GM12891 (cell line): Measurements from ENCODE around the gene TAF8.

Experiments
- DNase-seq: peaks from one replicate; pipeline ENCODE4 v3.0.0; 2011; ENCODE audit warnings: low spot score; ENCODE audit not compliant: insufficient read length
- FAIRE-seq: peaks from 2 replicates; lab custom pipeline; 2011; peaks lifted over from hg19 to GRCh38; lab: Jason Lieb, UNC
- PAX5 ChIP-seq: IDR thresholded peaks from 2 replicates; pipeline ENCODE4 v1.6.1; 2011; ENCODE audit warnings: low read length, moderate library complexity, mild to moderate bottlenecking; ENCODE audit not compliant: insufficient read depth, severe bottlenecking
- POLR2A ChIP-seq: IDR thresholded peaks from 2 replicates; pipeline ENCODE4 v1.6.1; 2011; ENCODE audit warnings: low read depth, low read length, control low read depth
- POLR2AphosphoS5 ChIP-seq: IDR thresholded peaks from 2 replicates; pipeline ENCODE4 v1.6.1; 2011; ENCODE audit warnings: low read depth, low read length, control low read depth
- POU2F2 ChIP-seq: IDR thresholded peaks from 2 replicates; pipeline ENCODE4 v1.6.1; 2011; ENCODE audit warnings: low read depth, mild to moderate bottlenecking, control low read depth, low read length, moderate library complexity
- SPI1 ChIP-seq: IDR thresholded peaks from 2 replicates; pipeline ENCODE4 v1.6.1; 2011; ENCODE audit warnings: low read depth, low read length, control low read depth
- TAF1 ChIP-seq: IDR thresholded peaks from 2 replicates; pipeline ENCODE4 v1.6.1; 2011; ENCODE audit warnings: low read depth, low read length, control low read depth

TAF8 gene

GRCh38 chr6:42084889-42085288 is 34.6 kb downstream of the TAF8 start:
- TF ChIP-seq PAX5 (no peak), SPI1 (no peak), TAF1 (no peak), POLR2A (no peak), POLR2AphosphoS5 (no peak), POU2F2 (no peak)
- DNase-seq (no peak), FAIRE-seq (no peak)

- TF ChIP-seq PAX5, result no peak
- TF ChIP-seq POU2F2, result no peak
- TF ChIP-seq POLR2A, result no peak
- no peak for TF ChIP-seq POLR2AphosphoS5
- no peak for TF ChIP-seq TAF1
- no peak for TF ChIP-seq SPI1
- DNase-seq (no peak), FAIRE-seq (no peak)
Measured at GRCh38 chr6:42086046-42087035, 36.0 kb downstream of the TAF8 start.

GRCh38 chr6:42088101-42088591 is 37.8 kb downstream of the TAF8 start:
- DNase-seq (no peak), FAIRE-seq (no peak)
- TF ChIP-seq SPI1 (no peak), PAX5 (no peak), POLR2A (no peak), TAF1 (no peak)

- no peak for TF ChIP-seq POU2F2
- TF ChIP-seq PAX5, result no peak
- no peak for TF ChIP-seq SPI1
- TF ChIP-seq POLR2AphosphoS5, result no peak
- no peak for TF ChIP-seq POLR2A
- no peak for TF ChIP-seq TAF1
- no peak for FAIRE-seq
- no peak for DNase-seq
Measured at GRCh38 chr6:42090819-42091717, 40.7 kb downstream of the TAF8 start.

GRCh38 chr6:42091718-42092023 is 41.3 kb downstream of the TAF8 start:
- FAIRE-seq, result no peak
- TF ChIP-seq TAF1, result no peak
- TF ChIP-seq PAX5, result no peak
- TF ChIP-seq POU2F2, result no peak
- no peak for TF ChIP-seq SPI1
- no peak for TF ChIP-seq POLR2A
- no peak for TF ChIP-seq POLR2AphosphoS5
- no peak for DNase-seq

GRCh38 chr6:42093582-42094329 is 43.4 kb downstream of the TAF8 start:
- TF ChIP-seq SPI1 (no peak), POLR2AphosphoS5 (no peak), POU2F2 (no peak), PAX5 (no peak), TAF1 (no peak), POLR2A (no peak)
- FAIRE-seq (no peak), DNase-seq (no peak)

- TF ChIP-seq SPI1, result no peak
- DNase-seq (no peak), FAIRE-seq (no peak)
Measured at GRCh38 chr6:42095094-42095493, 44.8 kb downstream of the TAF8 start.

GRCh38 chr6:42095776-42096541 is 45.6 kb downstream of the TAF8 start:
- FAIRE-seq (no peak), DNase-seq (no peak)
- TF ChIP-seq TAF1, result no peak
- no peak for TF ChIP-seq POLR2A

- no peak for DNase-seq
- no peak for FAIRE-seq
- TF ChIP-seq SPI1, result no peak
- no peak for TF ChIP-seq POLR2A
- no peak for TF ChIP-seq TAF1
- TF ChIP-seq POU2F2, result no peak
- no peak for TF ChIP-seq POLR2AphosphoS5
- no peak for TF ChIP-seq PAX5
Measured at GRCh38 chr6:42099340-42100028, 49.2 kb downstream of the TAF8 start.
